SH-SY5Y (cell line): ENCODE results near the gene CLSTN2.

Source experiments
- GATA2 ChIP-seq: IDR thresholded peaks from 2 replicates; pipeline ENCODE4 v1.6.1; 2011; ENCODE audit warnings: mild to moderate bottlenecking, low read depth, low read length
- GATA3 ChIP-seq: IDR thresholded peaks from 2 replicates; pipeline ENCODE4 v1.6.1; 2011; ENCODE audit warnings: low read depth, mild to moderate bottlenecking, low read length, moderate library complexity

The CLSTN2 gene

DNA sequence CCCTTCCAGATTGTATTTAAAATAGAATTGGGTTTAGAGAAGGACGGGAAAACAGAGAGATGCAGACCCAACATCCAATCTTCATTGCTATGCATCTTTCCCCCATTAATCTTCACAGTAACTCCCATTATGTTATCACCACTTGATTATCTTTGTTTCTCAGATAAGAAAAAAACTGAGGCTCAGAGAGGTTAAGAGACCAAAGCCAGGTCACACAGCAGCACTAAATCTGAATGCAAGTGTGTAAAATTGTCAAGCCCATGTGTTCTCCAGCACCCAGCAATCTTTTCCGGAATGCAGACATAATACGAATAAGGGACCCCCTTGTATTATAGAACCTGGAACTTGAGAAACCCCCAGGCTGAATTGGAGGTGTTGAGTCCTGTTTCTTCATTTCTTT is 662.4 kb downstream of the CLSTN2 start:
- TF ChIP-seq GATA2, result no peak
- TF ChIP-seq GATA3, result no peak

DNA sequence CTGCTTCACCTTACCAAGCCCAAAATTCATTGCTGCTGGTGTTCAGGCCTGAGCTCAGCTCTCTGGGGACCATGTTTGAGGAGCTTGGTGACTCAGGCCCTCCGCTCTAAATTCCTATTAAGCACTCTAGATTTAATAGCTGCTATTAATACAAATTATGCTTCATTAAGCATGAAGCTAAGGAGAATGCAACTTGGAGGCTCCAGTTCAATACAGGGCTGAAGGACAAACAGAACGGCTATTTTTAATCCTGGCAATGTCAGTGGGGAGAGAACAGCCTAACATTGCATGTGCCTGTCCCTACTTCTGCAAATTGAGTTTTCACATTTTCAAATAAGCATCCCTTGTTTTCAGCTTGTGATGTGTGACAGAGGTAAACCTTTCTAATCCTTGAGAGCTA is 662.8 kb downstream of the CLSTN2 start:
- TF ChIP-seq GATA3 (no peak), GATA2 (no peak)

DNA sequence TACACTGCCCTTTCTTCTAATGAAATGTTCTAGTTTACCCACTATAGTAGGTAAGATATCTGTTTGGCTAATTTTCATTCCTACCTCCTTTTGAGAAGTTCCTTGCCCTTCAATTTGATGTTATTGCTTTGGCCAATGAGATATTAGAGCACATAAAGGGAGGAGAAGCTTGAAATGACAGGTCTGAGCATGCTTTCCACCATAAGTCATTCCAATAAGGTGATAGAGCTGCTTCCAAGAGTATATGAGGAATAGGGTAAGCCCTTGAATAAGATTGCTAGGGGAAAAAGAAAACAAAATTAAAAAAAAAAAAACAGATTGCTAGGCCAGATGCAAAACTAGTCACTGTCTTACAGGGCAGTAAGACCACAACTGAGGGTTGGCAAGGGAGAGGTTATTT is 664.0 kb downstream of the CLSTN2 start:
- TF ChIP-seq GATA3, result no peak
- TF ChIP-seq GATA2, result no peak

DNA sequence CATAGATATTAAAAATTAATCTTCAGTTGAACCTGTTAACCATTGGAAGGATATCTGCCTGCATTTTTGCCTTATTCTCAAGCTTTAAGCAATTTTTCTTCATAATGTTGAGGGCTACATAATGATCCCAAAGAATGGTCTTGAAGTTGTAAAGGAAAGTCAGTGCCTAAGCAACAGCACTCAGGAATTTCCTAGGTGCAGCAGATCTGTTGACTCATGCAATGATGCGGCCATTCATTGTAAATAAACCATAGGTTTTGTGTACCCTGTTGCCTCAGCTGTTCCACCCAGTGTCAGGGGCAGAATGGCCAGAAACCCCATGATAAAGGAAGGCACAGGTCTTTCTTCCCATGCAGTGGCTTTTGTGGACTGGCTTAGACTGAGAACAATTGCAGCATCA is 664.5 kb downstream of the CLSTN2 start:
- TF ChIP-seq GATA3 (no peak), GATA2 (no peak)

DNA sequence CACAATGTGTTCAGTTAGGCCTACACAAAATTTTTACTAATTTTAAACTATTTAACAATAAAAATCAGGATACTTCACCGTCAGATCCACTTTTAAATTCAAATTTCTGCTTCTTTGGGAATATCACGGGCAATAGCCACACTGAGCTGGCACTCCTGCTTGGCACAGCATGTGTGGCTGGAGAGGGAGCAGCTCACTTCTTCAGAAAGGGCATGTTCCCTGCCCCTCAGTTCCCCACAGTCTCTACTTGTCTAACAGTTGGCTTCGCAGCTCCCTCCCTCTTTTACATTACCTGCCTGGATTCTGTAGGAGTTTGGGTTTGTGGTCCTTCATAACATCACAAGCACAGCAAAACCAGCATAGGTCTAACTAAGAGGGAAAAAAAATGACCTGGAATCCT is 666.9 kb downstream of the CLSTN2 start:
- TF ChIP-seq GATA2, result no peak
- no peak for TF ChIP-seq GATA3

- no peak; the same call in 1 of the 2 replicates for TF ChIP-seq GATA2
- TF ChIP-seq GATA3, result no peak
Measured at GRCh38 chr3:140602781-140603180, 667.8 kb downstream of the CLSTN2 start.

DNA sequence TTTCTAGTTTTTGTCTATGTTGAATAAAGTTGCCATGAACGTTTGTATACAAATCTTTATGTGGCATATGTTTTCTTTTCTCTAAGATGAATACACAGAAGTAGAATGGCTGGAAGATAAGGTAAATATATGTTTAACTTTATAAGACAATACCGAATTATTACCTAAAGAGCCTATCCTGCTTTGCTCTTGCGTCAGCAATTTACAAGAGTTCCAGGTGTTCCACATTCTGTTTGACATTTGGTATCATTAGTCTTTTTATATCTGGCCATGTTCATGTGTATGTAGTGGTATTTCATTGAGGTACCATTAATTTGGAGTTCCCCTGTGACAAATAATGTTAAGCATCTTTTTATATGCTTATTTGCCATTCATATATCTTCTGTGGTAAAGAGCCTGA is 668.8 kb downstream of the CLSTN2 start:
- TF ChIP-seq GATA3, result no peak
- TF ChIP-seq GATA2, result no peak

DNA sequence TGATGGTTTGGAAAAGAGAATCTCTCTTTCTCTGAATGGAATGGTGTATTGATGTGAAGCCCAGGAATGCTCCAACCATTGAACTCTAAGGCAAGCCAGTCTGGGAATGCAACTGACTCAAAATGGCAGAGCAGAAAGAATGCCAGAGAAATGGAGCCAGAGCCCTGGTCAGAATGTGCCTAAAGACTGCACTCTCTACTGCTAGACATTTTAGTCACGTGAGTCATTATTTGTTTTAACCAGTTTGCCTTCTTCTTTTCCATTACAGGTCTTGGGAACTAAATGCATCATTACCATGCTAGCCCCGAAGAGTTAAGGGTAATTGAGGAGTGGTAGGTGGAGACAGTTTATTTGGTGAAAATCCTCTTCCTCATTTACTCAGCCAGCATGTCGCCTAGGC is 675.6 kb downstream of the CLSTN2 start:
- no peak for TF ChIP-seq GATA2
- TF ChIP-seq GATA3, result no peak

- TF ChIP-seq GATA3 (no peak), GATA2 (no peak)
Measured at GRCh38 chr3:140614001-140614400, 679.0 kb downstream of the CLSTN2 start.

GRCh38 chr3:140617135-140617534 is 682.1 kb downstream of the CLSTN2 start:
- TF ChIP-seq GATA2, result no peak
- no peak for TF ChIP-seq GATA3

DNA sequence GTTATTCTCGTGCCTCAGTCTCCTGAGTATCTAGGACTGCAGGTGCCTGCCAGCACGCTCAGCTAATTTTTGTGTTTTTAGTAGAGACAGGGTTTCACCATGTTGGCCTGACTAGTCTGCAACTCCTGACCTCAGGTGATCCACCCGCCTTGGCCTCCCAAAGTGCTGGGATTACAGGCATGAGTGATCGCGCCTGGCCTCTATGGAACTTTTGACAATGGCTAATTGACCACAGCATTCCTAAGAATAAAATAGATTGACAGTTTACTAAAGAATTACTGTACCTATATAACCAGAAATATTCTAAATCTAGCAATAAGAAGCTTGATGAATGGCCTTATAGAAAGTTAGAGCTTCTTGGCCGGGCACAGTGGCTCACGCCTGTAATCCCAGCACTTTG is 691.9 kb downstream of the CLSTN2 start:
- TF ChIP-seq GATA3 (no peak), GATA2 (no peak)
